ENCODE data around the gene SRD5A1.

DNA sequence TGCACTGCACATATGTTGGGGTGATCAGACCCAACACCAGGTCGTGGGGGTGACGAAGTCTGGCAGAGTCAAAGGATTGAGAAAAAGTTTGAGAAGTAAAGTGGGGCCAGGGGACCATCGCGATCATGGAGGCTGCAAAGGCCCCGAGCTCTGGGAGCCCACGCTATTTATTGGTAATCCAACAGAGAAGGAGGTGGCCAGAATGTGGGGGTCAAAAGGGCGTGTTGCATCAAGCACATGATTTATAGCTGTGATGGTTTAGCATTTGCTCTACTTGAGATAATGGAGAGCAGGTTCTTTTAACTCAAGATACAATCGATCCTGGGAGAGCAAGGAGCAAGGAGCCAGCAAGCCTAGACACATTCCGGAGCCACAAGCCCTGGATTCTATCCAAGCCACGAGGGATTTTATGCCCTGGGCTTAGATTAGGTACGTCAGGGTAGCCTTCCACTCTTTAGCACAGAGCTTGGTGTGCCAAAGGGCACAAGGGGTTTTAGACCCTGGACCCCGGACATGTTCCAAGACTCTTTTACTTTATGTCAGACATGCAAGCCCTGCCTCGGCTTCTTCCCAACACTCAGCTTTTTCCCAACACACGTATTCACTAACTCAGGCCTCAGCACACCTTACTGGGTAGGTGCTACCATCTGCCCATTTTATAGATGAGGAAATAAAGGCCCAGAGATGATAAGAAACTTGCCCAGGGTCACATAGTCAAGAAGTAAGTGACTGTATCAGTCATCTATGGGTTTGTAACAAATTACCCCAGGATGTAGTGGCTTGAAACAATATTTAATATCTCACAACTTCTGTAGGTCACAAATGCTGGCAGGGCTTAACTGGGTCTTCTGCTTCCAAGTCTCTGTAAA lies 39.9 kb upstream of the SRD5A1 start:
- TF ChIP-seq POLR2A (IDR thresholded peaks at IDR 0.05; ENCODE audit: low read length), result no peak
- no peak for TF ChIP-seq GATA1 (IDR thresholded peaks at IDR 0.05; ENCODE audit: low read depth, low read length)

Measured in erythroblast (primary cell).